Endothelial cell of umbilical vein (primary cell): ENCODE data around the gene SPEN. TPM values are rescaled to one million over a fixed set of nuclear protein-coding genes. Genes with fewer than 3 reads are reported as not detected.

ENCODE experiments used
- BruUV-seq: library from RNA; stranded (reverse); fragments of 400-500 nt; replicated peaks from 2 replicates; lab custom pipeline; 2021; lab: Mats Ljungman, UMichigan
- CTCF ChIA-PET: fragments of 300-600, 350-600 bp; sonication (Branson Sonifier 250); formaldehyde crosslinking; loops from one replicate; lab custom pipeline; 2021; ENCODE audit warnings: antibody characterized with exemption, inconsistent platforms; lab: Charles Lee
- POLR2A ChIA-PET: fragments of 300-600, 350-600 bp; sonication (Branson Sonifier 250); formaldehyde crosslinking; loops from one replicate; lab custom pipeline; 2021; ENCODE audit warnings: antibody characterized with exemption, inconsistent platforms; lab: Charles Lee
- DNase-seq: peaks from one replicate; pipeline ENCODE4 v3.0.0-alpha.2; 2011; ENCODE audit warnings: low read depth, low spot score
- FAIRE-seq: peaks from 2 replicates; lab custom pipeline; 2011; peaks lifted over from hg19 to GRCh38; lab: Jason Lieb, UNC
- H2AFZ ChIP-seq: 2 replicates; pipeline ENCODE4 v1.6.0; 2012; ENCODE audit warnings: low read depth, low read length, control low read depth, inconsistent platforms
- H3K27ac ChIP-seq: 2 replicates; pipeline ENCODE4 v1.5.1; 2011; ENCODE audit warnings: low read depth, mild to moderate bottlenecking, control low read depth, low read length, moderate library complexity; ENCODE audit not compliant: insufficient read depth
- H3K27me3 ChIP-seq, 2 experiments: 2 replicates each; pipeline versions ENCODE4 v1.6.0 to v1.6.1; 2011; ENCODE audit warnings: low read length in 2 of 2, mixed read lengths in 1 of 2; ENCODE audit not compliant: control insufficient read depth in 2 of 2, insufficient read depth in 2 of 2
- H3K36me3 ChIP-seq, 2 experiments: 2 replicates in 1 of 2; 3 replicates in 1 of 2; pipeline ENCODE4 v1.5.1; 2011; ENCODE audit warnings: low read length in 2 of 2, mild to moderate bottlenecking in 1 of 2, moderate library complexity in 1 of 2; ENCODE audit not compliant: control insufficient read depth in 2 of 2, insufficient read depth in 2 of 2; ENCODE audit errors: extremely low read depth in 1 of 2
- H3K4me1 ChIP-seq: 3 replicates; pipeline ENCODE4 v1.5.1; 2011; ENCODE audit warnings: mild to moderate bottlenecking, low read length; ENCODE audit not compliant: control insufficient read depth, insufficient read depth; ENCODE audit errors: extremely low read depth
- H3K4me2 ChIP-seq: 2 replicates; pipeline ENCODE4 v1.6.1; 2011; ENCODE audit warnings: low read length, control low read depth, mixed read lengths; ENCODE audit not compliant: insufficient read depth
- H3K4me3 ChIP-seq, 3 experiments: fragments of 200-600 bp in 1 of 3; sonication (generic), shearing (Covaris generic) in 1 of 3; replicated peaks in 1 of 3; 2 replicates each; pipeline ENCODE4 v1.5.1; 2011 to 2016; ENCODE audit warnings: control low read depth in 3 of 3, low read length in 3 of 3, mild to moderate bottlenecking in 2 of 3, inconsistent platforms in 1 of 3, low read depth in 1 of 3, moderate library complexity in 1 of 3; ENCODE audit not compliant: insufficient read depth in 1 of 3
- H3K79me2 ChIP-seq: 2 replicates; pipeline ENCODE4 v1.6.0; 2012; ENCODE audit warnings: low read length, inconsistent platforms; ENCODE audit not compliant: control insufficient read depth, insufficient read depth
- H3K9ac ChIP-seq: replicated peaks from 2 replicates; pipeline ENCODE3; 2011; ENCODE audit warnings: low read length, control low read depth; ENCODE audit not compliant: insufficient read depth; ENCODE audit errors: extremely low read depth
- H3K9me1 ChIP-seq: replicated peaks from 3 replicates; pipeline ENCODE4 v1.6.0; 2011; ENCODE audit warnings: mild to moderate bottlenecking, low read length; ENCODE audit not compliant: control insufficient read depth, insufficient read depth; ENCODE audit errors: extremely low read depth
- H3K9me3 ChIP-seq: replicated peaks from 2 replicates; pipeline ENCODE4 v1.5.1; 2012; ENCODE audit warnings: low read length, inconsistent platforms; ENCODE audit not compliant: control insufficient read depth, insufficient read depth
- H4K20me1 ChIP-seq: replicated peaks from 2 replicates; pipeline ENCODE3; 2011; ENCODE audit warnings: mild to moderate bottlenecking, low read length; ENCODE audit not compliant: control insufficient read depth, insufficient read depth; ENCODE audit errors: extremely low read depth
- EZH2 ChIP-seq: IDR thresholded peaks from 2 replicates; pipeline ENCODE4 v1.6.1; 2012; ENCODE audit warnings: borderline replicate concordance, low read depth, mild to moderate bottlenecking, moderate library complexity, low read length, inconsistent platforms; ENCODE audit not compliant: severe bottlenecking
- FOS ChIP-seq: IDR thresholded peaks from 2 replicates; pipeline ENCODE4 v1.6.1; 2011; ENCODE audit warnings: mild to moderate bottlenecking, low read length, moderate library complexity, borderline replicate concordance; ENCODE audit not compliant: insufficient read depth
- GATA2 ChIP-seq: IDR thresholded peaks from 2 replicates; pipeline ENCODE4 v1.7.0; 2011; ENCODE audit warnings: low read depth, mild to moderate bottlenecking, moderate library complexity, mixed read lengths, low read length; ENCODE audit not compliant: insufficient read length, insufficient read depth
- JUN ChIP-seq: IDR thresholded peaks from 2 replicates; pipeline ENCODE4 v1.6.1; 2011; ENCODE audit warnings: borderline replicate concordance, low read depth; ENCODE audit not compliant: insufficient read length, insufficient read depth
- MAX ChIP-seq: IDR thresholded peaks from 2 replicates; pipeline ENCODE4 v1.6.1; 2011; ENCODE audit not compliant: insufficient read depth, insufficient read length
- MYC ChIP-seq: IDR thresholded peaks from one replicate; pipeline ENCODE4 v1.6.1; 2011; ENCODE audit warnings: mild to moderate bottlenecking, low read depth, low read length
- POLR2A ChIP-seq: IDR thresholded peaks from 2 replicates; pipeline ENCODE4 v1.6.1; 2012; ENCODE audit warnings: low read depth, mild to moderate bottlenecking, control low read depth, low read length
- POLR2AphosphoS5 ChIP-seq: IDR thresholded peaks from 2 replicates; pipeline ENCODE4 v1.6.1; 2012; ENCODE audit warnings: low read depth, mild to moderate bottlenecking, control low read depth, low read length, moderate library complexity; ENCODE audit not compliant: insufficient read depth
- dilution Hi-C: fragments of 300-500 bp; cut with MboI; formaldehyde crosslinking; loops from one replicate; pipeline ENCODE4 v1.15.0; 2019; ENCODE audit warnings: low sequenced_read_pairs; ENCODE audit not compliant: extremely low pct_ligation_motif_present
- intact Hi-C: fragments of 100-400 bp; cut with micrococcal nuclease; formaldehyde crosslinking; loops from one replicate; pipeline ENCODE4 v1.10.0; 2022
- polyA plus RNA-seq, 4 experiments: library from polyadenylated mRNA; depleted of rRNA in 3 of 4; stranded (reverse) in 3 of 4; unstranded in 1 of 4; fragments of >200 nt; gene quantifications; 2 replicates each; pipeline versions ENCODE4 v1.2.1 to v1.2.3, GENCODE V29; 2011 to 2012; ENCODE audit warnings: missing spikeins in 1 of 4
- total RNA-seq: library from RNA; stranded (reverse); gene quantifications from 2 replicates; pipeline ENCODE4 v1.2.3, GENCODE V29; 2021
- TF ChIP-seq, protein P1 (sequence below), 2 donors: IDR thresholded peaks; 1 replicate in 1 of 2; 2 replicates in 1 of 2; pipeline ENCODE4 v1.5.1; 2011; ENCODE audit warnings: low read length in 2 of 2, mild to moderate bottlenecking in 2 of 2, moderate library complexity in 2 of 2, control low read depth in 1 of 2, inconsistent platforms in 1 of 2, low read depth in 1 of 2; ENCODE audit not compliant: insufficient read depth in 1 of 2; ENCODE audit errors: extremely low read depth in 1 of 2

Gene SPEN
- total and polyA plus RNA-seq, 2 donors (not counting 3 experiments of a cell fraction or from before 2014, with no cell fraction given) = 9.3 to 44.4 TPM

DNA sequence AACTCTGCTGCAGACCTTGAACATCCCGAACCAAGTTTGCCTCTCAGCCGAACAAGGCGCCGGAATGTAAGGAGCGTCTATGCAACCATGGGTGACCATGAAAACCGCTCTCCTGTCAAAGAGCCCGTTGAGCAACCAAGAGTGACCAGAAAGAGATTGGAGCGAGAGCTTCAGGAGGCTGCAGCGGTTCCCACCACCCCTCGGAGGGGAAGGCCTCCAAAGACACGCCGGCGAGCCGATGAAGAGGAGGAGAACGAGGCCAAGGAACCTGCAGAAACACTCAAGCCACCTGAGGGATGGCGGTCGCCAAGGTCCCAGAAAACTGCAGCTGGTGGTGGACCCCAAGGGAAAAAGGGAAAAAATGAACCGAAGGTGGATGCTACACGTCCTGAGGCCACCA lies 84.4 kb downstream of the SPEN start:
- intact Hi-C loops (no loop called here), dilution Hi-C loops (no loop called here)
- ChIA-PET CTCF (interaction anchor here (0.8 to 2.5 kb wide), 5 partner anchors 20 to 140 kb away, joined by 3 to 5 read pairs (median 4); no protein-coding TSS in a partner anchor), POLR2A (no interaction called here)
- Histone ChIP-seq H3K4me1 (peaks cover 3% of the 10 kb centered on the region), H3K36me3 (peaks cover 25 to 64% of the 10 kb centered on the region in 2 experiments), H3K9ac (no peak overlapping the region), H3K9me1 (no peaks in the 10 kb centered on the region), H3K27ac (no peak overlapping the region), H3K4me2 (no peak overlapping the region), H3K9me3 (no peaks in the 10 kb centered on the region), H3K27me3 (no peaks in the 10 kb centered on the region), H4K20me1 (no peaks in the 10 kb centered on the region), H3K79me2 (no peaks in the 10 kb centered on the region), H2AFZ (no peak overlapping the region), H3K4me3 (no peak overlapping the region)
- DNase-seq (no peak), FAIRE-seq (no peak)
- TF ChIP-seq POLR2A (no peak), MYC (no peak), GATA2 (no peak), JUN (no peak), FOS (no peak), MAX (no peak), EZH2 (no peak), POLR2AphosphoS5 (no peak)
- TF ChIP-seq, protein P1, sequence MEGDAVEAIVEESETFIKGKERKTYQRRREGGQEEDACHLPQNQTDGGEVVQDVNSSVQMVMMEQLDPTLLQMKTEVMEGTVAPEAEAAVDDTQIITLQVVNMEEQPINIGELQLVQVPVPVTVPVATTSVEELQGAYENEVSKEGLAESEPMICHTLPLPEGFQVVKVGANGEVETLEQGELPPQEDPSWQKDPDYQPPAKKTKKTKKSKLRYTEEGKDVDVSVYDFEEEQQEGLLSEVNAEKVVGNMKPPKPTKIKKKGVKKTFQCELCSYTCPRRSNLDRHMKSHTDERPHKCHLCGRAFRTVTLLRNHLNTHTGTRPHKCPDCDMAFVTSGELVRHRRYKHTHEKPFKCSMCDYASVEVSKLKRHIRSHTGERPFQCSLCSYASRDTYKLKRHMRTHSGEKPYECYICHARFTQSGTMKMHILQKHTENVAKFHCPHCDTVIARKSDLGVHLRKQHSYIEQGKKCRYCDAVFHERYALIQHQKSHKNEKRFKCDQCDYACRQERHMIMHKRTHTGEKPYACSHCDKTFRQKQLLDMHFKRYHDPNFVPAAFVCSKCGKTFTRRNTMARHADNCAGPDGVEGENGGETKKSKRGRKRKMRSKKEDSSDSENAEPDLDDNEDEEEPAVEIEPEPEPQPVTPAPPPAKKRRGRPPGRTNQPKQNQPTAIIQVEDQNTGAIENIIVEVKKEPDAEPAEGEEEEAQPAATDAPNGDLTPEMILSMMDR (IDR thresholded peaks at IDR 0.05; ENCODE audit: extremely low read depth in 1 of 2, insufficient read depth in 1 of 2, low read depth in 1 of 2, low read length in 2 of 2) = no peak
- no TSS peak for BruUV-seq
